GM21360 (cell line): ENCODE results near the gene RYR3.

Source experiments
- ATAC-seq: cut with Tn5 transposase; IDR thresholded peaks from one replicate; pipeline ENCODE4 v1.9.1; 2021; ENCODE audit warnings: mild to moderate bottlenecking, moderate library complexity; ENCODE audit not compliant: unreplicated experiment

Gene RYR3

DNA sequence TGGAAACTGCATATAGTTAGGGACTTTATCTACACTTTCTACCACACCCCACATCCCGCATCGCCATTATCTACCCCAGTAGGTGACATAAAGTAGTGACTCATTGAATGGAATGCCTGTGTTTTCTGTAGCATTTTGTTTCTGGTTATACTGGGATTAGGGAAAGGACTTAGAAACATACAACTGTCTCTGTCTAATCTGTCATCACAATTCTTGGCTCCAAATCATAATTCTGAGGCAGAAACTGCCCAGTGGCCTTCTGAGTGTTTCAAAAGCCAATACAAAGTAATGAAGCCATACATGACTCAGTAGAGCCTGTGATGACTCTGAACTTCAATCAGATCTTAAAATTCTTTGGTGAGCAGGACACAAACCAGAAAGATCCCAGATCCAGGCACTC, 541.8 kb downstream of the RYR3 start:
- ATAC-seq = no peak

DNA sequence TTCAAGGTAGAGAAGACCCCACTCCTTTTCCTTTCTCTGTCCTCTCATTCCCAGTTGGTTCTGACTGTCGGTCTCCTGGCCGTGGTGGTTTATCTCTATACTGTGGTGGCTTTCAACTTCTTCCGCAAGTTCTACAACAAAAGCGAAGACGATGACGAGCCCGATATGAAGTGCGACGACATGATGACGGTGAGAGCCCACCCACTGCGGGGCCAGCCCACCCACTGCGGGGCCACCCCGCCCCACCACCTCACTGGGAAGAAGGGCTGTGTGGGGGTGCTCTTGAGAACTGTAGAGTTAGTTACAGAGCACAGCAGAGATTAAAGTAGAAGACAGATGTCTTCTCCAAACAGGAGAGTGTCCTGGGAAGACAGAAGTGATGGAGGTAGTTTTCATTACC, 547.0 kb downstream of the RYR3 start:
- ATAC-seq = no peak

DNA sequence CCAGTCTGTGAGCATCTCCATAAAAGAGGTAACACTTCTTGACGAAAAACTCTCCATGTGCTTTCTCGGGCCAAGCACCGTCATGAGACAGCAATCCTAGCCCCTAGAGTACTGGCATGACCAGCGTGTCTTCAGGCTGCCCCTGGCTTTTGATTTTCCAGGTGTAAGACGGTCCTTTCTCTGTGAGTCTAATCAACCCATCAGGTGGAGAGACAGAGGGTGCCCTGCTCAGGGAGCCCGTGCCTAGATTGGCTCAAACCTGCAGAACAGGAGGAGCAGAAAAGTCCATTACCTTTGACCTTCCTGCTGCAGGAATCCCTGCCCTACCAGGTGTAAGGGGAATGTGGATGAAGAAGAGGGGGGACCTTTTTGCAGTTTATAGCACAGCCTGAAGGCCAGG, 548.1 kb downstream of the RYR3 start:
- no peak for ATAC-seq

DNA sequence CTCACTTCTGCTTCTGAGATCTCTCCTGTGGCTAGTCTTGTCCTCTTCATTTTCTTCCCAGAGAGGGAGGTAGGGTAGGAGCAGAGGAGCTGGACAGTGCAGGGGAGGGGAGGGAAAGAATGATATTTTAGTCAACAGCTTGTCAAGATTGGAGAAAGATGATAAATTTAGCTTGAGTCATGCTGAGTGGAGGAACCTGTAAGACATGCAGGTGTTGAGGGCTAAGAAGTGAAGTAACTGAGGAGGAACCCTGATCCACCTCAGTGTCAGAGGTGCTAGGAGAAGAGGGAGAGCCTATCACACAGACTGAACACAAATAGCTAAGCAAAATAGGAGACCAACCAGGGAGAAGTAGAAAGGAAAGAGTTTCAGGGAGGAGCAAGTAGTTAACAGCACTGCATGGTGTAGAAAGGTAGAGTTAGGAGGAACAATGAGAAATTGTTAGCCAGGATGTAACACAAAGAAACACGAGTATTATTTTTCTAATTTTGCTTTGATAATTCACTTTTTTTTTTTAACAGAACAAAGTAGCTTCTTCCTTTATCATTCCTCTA, 549.3 kb downstream of the RYR3 start:
- ATAC-seq = no peak

DNA sequence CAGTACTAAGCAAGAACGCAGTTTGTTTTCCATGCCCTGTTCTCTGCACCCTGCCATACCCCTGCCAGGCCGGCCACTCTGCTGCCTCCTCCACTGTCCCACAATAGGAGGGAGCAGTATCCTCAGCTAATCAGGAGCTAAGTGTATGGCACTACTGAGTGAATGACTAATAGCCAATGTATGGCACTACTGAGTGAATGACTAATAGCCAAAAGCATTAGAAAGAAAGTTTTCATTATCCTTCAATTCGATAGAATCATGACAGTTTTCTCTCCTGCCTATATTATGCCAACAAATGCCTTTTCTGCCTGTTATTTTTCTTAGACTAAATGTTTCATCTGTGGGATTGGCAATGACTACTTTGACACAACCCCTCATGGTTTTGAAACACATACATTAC, 550.0 kb downstream of the RYR3 start:
- no peak for ATAC-seq

DNA sequence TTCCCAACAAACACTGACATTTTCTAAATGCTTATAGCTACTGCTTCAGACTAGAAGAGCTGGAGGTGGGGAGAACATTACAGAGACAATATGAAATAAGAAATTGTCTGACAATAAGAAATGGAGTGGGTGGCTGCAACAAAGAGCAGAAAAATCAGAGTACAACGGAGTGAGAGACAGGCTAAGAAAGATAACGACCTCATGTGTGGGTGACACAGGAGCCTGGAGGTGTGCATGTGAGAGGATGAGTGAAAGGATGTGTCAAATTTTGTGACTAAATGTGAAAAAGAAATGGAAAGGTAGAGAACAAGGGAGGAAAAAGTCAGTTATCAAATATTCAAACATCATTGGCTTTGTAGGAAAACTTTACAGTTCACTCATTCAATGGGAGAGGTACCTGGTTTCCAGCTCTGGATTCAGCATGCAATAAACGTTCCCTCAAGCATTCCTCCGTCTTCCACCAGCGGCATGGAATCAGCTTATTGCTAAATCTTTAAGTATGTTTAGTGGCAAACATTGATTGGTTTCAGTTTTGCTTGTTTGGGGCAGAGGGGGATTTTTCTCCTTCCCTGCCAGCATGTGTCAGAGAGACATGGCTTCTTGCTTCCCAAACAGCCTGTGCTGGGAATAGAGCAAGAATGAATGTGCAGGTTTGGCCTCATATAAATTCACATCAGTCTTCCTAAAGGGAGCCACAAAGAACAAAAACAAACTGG, 553.8 kb downstream of the RYR3 start:
- no peak for ATAC-seq

DNA sequence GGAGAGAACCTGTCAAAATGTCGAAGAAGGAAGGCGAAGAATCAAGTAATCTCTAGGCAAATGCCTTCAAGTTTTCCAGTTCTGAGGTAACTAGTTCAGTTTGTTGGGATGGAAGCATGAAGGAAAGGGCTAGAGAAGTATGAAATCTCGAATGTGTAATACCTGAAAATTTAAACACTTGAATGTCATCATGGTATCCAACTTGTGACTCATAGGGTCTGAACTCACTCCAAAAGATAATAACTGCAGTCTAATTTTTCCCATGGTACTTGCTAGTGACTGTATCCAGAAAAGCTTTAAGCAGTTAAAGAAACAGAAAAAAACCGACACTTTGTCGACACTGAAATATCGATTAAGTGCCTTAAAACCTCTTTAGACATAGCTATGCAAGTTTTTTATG, 554.6 kb downstream of the RYR3 start:
- no peak for ATAC-seq

DNA sequence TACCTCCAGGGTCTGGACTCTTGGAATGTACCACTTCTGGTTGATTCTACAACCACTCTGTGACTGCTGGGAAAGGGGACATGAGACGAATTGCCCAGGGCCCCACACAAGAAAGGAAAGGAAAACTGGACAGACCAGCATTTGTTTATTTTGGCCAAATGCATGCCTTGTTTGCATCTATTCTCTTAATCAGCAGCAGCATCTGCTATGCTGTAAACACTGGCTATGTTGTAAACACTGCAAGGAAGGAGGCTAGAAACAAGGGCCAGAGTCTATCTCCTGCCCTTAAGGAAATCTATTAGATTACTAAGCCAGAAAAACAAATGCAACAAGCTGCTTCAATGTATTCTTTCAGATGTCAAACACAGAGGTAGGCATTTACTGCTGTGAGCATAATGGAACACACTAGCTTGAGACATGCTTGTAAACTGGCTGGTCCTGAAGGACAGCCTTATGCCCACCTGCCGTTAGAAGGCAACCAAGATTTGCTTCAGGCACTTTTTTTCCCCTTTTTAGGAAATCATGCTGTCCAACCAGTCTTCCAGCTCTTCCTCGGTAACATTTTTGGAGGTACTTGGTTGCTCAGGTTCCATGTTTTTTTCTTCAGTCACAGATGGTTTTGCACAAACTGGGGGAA, 555.5 kb downstream of the RYR3 start:
- no peak for ATAC-seq

DNA sequence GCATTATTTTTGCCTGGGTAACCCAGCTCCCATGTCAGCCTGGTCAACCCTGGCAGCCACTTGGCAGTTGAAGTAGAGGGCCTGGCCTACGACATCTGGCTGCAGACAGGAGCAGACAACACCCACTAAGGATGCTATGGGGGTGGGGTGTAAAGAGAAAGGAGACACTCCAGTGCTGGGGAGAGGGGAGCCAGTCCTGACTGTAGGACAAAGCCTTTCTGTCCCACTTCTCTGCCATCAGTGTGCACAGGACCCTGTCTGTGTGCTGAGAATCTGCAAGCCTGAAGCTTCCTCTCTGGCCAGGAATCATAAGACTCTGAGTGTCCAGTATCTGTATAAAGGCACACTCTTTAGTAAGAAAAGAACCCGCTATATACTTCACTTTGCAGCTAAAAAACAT, 561.2 kb downstream of the RYR3 start:
- ATAC-seq = no peak

DNA sequence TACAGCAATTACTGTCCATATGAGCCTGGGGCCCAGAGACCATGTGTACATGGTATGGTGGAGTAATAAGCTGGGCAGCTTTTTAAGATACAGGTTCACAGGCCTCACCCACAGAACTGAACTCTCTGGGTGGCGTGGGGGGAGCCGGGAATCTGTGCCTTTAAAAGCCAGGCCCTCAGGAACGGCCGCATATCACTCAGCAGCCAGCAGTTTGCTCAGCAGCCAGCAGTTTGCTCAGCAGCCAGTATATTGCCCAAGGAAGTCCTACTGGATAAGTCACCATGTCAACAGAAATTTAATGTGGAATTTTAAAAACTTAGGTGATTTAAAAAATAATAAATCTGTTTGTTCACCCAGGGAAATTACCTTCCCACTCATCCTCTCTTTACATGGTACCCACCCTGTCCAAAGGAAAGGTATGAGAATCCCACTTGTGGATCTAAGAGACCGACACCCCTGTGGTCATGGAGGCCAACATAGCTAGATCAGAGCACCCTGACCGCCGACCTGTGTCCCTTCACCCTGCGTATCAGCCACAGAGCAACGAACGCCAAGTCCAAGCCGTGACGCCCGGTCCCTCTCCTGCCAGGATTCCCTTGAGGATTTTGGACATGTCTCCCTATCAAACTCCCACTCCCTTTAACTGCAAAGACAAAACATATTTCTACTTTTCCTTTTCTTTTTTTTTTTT, 561.8 kb downstream of the RYR3 start:
- ATAC-seq = no peak

DNA sequence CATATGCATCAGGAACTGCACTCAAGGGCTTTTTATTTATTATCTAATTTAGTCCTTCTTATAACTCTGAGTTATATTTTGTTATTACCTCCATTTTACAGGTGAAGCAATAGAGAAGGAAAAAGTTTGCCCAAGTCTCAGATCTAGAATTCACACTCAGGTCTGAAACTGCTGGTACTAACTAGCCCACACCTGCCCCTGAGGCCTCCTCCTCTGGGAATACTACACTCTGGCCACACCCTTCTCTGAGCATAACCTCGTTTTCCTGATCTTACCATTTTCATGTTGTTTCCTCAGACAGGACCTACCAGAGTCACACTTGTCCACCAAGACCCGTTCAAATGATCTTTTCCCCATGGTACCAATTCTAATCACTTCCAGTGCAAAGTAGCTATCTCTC, 563.4 kb downstream of the RYR3 start:
- no peak for ATAC-seq

DNA sequence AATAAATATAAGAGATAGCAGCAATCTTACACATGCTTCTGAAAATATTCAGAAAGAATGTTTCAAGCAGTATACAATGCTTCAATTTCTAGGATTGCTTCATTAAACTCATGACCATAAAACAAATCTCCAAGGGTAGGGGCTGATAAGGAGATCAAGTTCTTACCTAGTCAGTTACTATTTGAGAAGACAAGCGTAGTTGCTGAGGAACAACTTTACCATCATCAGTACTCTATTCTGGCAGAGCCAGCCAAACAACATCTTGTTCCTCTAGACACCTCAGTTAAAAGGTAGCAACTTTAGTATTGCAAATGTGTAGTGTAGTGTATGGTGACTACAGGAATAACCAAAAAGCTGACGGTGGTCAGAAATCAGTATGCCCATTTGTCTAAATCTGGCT, 572.2 kb downstream of the RYR3 start:
- ATAC-seq = no peak

DNA sequence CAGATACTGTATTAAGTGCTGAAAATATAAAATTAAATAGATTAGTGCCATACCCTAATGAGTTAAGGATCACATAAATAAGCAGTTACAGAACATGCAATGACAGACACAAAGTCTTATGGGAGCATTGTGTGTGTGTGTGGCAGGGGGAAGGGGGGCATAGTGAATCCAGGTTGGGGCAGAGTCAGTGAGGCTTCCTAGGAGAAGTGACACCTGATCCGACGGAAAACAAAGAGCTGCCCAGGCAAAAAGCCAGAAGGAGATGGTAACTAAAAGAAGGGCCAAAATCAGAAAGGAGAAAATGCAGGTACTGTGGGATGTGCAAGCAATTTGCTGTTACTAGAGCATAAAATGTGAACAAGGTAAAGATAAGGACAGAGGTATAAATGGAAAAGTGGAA, 577.4 kb downstream of the RYR3 start:
- no peak for ATAC-seq

DNA sequence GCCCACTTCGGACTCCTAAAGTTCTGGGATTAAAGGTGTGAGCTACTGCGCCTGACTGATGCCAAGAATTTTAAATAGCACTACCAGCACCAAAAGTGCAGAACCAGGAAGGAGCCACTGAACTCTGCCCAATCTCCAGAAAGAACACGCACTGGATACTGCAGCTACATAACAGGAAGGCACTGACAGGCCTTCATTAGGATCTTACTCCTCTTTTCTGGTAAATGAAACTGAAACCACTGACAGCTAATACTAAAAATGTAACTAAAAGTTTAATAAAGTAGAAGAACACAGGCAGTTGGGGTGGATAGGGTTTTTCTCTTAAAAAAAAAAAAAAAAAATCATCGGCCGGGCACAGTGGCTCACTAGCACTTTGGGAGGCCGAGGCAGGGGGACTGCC, 583.4 kb downstream of the RYR3 start:
- ATAC-seq = peak; percentile 48

DNA sequence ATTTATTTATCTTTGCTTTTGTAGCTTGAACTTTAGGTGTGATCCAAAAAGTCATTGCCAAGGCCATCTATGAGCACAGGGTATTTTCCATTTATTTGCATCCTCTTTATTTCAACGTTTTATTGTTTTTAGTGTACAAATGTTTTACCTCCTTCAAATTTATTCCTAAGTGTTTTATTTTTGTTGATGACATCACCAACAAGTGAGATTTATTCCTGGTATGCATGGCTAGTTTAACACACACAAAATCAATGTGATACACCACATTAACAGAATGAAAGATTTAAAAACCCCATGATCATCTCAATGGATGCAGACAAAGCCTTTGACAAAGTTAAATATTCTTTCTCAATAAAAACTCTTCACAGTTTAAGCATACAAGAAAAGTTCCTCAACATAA, 591.3 kb downstream of the RYR3 start:
- ATAC-seq = no peak

DNA sequence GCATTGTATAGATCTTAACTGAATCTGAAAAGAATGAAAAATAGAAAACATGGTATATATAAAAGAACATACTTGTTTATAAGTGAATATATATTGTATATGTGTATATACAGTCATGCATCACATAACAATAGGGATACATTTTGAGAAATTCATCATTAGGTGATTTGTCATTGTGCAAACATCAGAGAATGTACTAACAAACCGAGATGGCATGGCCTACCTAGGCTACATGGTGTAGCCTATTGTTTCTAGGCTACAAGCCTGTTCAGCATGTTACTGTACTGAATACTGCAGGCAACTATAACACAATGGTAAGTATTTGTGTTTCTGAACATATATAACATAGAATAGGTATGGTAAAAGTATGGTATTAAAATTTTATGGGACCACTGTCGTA, 592.9 kb downstream of the RYR3 start:
- no peak for ATAC-seq

DNA sequence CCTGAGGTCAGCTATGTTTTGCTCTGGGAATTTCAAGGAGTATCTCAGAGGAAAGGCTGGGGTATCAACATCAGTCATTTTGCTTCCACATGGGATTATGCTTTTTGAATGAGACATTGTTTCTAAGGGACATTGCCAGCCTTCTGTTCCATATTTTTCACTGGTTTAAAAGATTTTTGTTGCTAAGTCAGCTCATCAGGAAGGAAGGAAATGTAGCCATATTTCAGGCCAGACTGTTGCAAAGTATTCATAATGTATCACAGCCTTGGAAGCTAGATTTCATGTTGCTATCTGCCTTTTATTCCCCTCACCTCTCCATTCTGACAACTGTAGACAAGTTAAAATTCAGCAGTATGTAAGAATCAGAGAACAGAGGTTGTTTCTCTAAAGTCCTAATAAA, 596.6 kb downstream of the RYR3 start:
- no peak for ATAC-seq

DNA sequence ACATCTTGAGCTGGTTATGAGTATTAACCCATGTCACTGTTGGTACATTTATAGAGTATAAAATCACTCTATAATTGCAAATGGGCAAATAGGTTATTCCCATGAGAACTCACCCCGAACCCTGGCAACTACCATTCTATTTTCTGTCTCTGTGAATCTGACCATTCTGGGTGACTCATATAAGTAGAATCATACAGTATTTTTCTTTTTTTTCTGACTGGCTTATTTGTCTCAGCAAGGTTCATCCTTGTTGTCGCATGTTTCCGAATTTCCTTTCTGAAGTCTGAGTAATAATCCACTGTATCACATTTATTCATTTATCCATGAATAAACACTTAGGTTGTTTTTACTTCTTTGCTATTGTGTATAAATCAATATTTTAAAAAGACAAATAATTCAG, 597.6 kb downstream of the RYR3 start:
- no peak for ATAC-seq

DNA sequence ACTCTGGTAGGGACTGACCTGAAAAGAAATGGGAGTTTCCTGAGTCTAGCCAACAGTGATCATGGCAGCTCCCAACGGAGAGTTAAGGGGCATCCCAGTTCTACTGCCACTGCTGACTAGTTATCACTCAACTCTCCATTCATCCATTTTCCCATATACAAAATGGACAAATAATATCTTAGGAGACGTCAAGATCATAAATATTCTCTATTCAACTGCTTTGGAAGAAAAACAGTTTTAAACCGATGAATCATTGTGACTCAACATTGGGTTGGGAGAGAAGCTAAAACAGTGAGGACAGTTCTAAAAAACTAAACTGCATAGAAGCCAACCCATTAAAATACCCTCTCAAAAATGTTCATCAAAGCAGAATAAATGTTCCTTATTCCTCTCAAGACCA, 600.0 kb downstream of the RYR3 start:
- no peak for ATAC-seq

DNA sequence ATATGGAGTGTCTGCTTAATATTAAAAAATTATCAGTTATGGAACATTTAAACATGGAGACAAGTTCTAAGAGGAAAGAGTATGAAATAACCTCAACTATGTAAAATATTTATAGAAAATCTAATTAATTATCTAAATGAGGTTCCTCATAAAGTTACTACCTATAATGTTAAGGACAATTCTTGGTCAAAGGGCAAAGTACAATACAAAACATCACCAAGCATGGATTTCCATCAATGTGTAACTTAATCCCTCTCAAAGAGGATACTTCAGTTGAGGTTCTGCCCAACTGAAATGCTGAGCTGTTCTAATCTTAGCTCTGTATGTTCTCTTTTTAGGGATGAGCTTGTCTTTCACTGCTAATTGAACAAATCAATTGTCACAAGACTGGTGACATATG, 601.6 kb downstream of the RYR3 start:
- ATAC-seq = no peak

DNA sequence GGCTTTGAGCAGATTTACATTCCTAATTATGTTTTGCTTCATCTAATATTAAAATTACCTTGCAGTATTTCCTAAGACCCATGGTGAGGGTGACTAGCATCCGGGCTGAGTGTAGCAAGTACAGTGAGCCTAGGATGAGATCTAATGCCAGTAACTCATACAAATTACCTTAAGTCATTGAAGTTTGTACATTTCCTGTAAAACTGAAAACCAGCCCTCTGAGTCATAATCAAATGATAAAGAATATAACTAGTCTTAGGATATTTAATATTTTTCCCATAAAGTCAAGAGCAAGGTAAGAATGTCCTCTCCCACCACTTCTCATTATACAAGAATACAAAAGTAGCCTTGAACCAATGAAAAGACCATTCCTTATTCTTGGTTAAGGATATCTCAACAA, 602.7 kb downstream of the RYR3 start:
- ATAC-seq = no peak
